ENCODE measurements around the gene GMNN. TPM values are rescaled to one million over a fixed set of nuclear protein-coding genes. Genes with fewer than 3 reads are reported as not detected.

The GMNN gene
- total RNA-seq, 6 donors from 2014 or later, result 6.5 to 10.3 (median 8.9) TPM

GRCh38 chr6:24755279-24755678, 19.5 kb upstream of the GMNN start:
- DNase-seq, result no peak
- TF ChIP-seq POLR2A (IDR thresholded peaks at IDR 0.05) (no peak), POLR2AphosphoS5 (IDR thresholded peaks at IDR 0.05) (no peak), EP300 (IDR thresholded peaks at IDR 0.05) (no peak), CTCF (IDR thresholded peaks at IDR 0.05) (no peak)

DNA sequence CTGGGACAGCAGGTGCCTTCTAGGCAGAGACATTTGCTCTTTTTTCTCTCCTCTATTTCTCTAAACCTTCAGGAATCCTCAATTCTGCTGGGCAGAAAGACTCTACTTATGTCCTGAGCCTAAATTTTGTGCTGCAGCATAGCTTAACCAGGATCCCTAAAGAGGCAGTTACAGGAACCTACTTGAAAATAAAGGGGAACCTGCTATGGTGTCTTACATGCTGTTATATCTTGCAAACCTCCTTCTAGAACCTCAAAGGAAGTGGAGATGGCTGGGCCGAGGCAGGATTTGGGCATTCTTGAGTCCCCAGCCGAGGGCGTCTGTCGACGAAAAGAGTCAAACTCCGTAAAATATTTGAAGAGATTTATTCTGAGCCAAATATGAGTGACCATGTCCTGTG, 17.1 kb upstream of the GMNN start:
- 78 to 89% methylated on average over 6 of the region's 6 CpGs for WGBS, 2 donors
- Histone ChIP-seq H3K9me3 (no peaks in the 10 kb centered on the region), H3K27me3 (no peaks in the 10 kb centered on the region), H3K27ac (no peak overlapping the region), H3K4me1 (peaks cover 0 to 2% (median 0%) of the 10 kb centered on the region in 4 donors), H3K36me3 (no peaks in the 10 kb centered on the region), H3K4me3 (no peak overlapping the region)
- no peak for TF ChIP-seq POLR2A (IDR thresholded peaks at IDR 0.05)
- no peak for TF ChIP-seq EP300 (IDR thresholded peaks at IDR 0.05)
- TF ChIP-seq POLR2AphosphoS5 (IDR thresholded peaks at IDR 0.05), result no peak
- no peak for TF ChIP-seq CTCF (IDR thresholded peaks at IDR 0.05)
- DNase-seq (no peak), ATAC-seq (ENCODE audit: low FRiP score in 2 of 2) (peak in 1 of 2 donors; percentile 46)

More at GRCh38 chr6:24755279-24755678, 19.5 kb upstream of the GMNN start:
- Histone ChIP-seq H3K4me1 (peaks cover 0 to 2% (median 0%) of the 10 kb centered on the region in 4 donors), H3K27ac (no peak overlapping the region), H3K9me3 (no peaks in the 10 kb centered on the region), H3K36me3 (no peaks in the 10 kb centered on the region), H3K27me3 (no peaks in the 10 kb centered on the region), H3K4me3 (no peak overlapping the region)
- no peak for ATAC-seq (ENCODE audit: low FRiP score in 2 of 2)

DNA sequence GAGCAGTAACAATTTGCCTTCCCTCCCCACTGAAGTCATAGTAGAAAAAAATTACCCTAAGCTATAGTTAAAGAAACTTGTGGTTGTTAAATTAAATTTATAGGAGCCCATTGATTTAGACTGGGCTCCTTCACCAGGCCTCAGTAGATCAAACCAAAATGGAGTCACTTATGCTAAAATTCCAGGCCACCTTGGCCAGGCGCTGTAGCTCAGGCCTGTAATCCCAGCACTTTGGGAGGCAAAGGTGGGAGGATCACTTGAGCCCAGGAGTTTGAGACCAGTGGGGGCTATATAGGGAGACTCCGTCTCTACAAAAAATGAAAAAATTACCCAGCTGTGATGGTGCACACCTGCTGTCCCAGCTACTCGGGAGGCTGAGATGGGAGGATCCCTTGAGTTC, 15.0 kb upstream of the GMNN start:
- ATAC-seq (ENCODE audit: low FRiP score in 2 of 2), result no peak
- no peak overlapping the region for H3K27ac ChIP-seq
- TF ChIP-seq POLR2A (IDR thresholded peaks at IDR 0.05) (no peak), EP300 (IDR thresholded peaks at IDR 0.05) (no peak), CTCF (IDR thresholded peaks at IDR 0.05) (no peak), POLR2AphosphoS5 (IDR thresholded peaks at IDR 0.05) (no peak)

GRCh38 chr6:24760210-24760609, 14.5 kb upstream of the GMNN start:
- ATAC-seq (ENCODE audit: low FRiP score in 2 of 2), result no peak
- Histone ChIP-seq H3K36me3 (no peaks in the 10 kb centered on the region), H3K27me3 (no peaks in the 10 kb centered on the region), H3K9me3 (no peaks in the 10 kb centered on the region), H3K4me3 (no peak overlapping the region), H3K4me1 (peaks cover 0 to 4% (median 1%) of the 10 kb centered on the region in 4 donors), H3K27ac (no peak overlapping the region)
- DNase-seq, result no peak
- 95 to 97% methylated on average over 5 of the region's 5 CpGs for WGBS, 2 donors
- TF ChIP-seq CTCF (IDR thresholded peaks at IDR 0.05) (no peak), EP300 (IDR thresholded peaks at IDR 0.05) (no peak), POLR2A (IDR thresholded peaks at IDR 0.05) (no peak), POLR2AphosphoS5 (IDR thresholded peaks at IDR 0.05) (no peak)

More for the DNA sequence above, 15.0 kb upstream of the GMNN start:
- WGBS, 2 donors, result 95 to 100% methylated on average over 3 of the region's 3 CpGs
- H3K9me3 ChIP-seq, result no peaks in the 10 kb centered on the region
- H3K36me3 ChIP-seq, result no peaks in the 10 kb centered on the region
- no peaks in the 10 kb centered on the region for H3K27me3 ChIP-seq
- no peak overlapping the region for H3K4me3 ChIP-seq
- peaks cover 0 to 4% (median 1%) of the 10 kb centered on the region in 4 donors for H3K4me1 ChIP-seq
- no peak for DNase-seq

DNA sequence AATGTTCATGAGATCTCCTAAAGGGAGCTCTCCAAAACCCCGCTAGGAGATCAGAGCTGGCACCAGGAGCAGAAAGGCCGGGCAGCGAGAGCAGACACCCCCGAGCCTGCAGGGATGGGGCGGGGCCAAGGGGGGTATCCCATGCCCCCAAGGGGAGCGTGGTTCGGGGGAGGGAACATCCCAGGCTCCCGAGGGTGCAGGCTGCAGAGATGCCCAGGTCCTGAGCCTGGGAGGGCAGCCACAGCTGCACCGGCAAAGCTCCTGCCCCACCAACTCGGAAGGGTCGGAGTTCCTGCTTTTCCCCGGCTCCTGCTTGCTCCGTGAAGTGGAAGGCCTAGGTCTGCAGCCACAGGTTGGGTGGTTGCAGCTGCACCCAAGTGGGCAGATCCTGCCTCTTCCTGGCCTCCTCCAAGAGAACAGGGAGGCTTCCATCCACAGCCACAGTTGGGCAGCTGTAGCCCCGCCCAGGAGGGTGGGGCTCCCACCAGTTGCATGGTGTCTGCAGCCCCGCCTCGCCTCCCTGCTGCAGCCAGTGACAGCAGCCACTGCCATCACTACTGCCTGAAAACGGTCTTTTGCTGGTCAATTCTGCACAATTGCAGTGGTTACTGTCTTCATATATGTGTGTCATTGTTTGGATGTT, 13.4 kb upstream of the GMNN start:
- peak in 1 of 2 donors; percentile 58 for DNase-seq
- Histone ChIP-seq H3K27ac (no peak overlapping the region), H3K9me3 (no peaks in the 10 kb centered on the region), H3K4me3 (no peak overlapping the region), H3K36me3 (no peaks in the 10 kb centered on the region), H3K27me3 (no peaks in the 10 kb centered on the region), H3K4me1 (peaks cover 0 to 4% (median 1%) of the 10 kb centered on the region in 4 donors)
- WGBS, 2 donors, result 91% methylated on average over 8 to 13 of the region's 17 CpGs
- ATAC-seq (ENCODE audit: low FRiP score in 2 of 2), result peak; percentile 36 to 43
- TF ChIP-seq POLR2A (IDR thresholded peaks at IDR 0.05) (no peak), POLR2AphosphoS5 (IDR thresholded peaks at IDR 0.05) (no peak), EP300 (IDR thresholded peaks at IDR 0.05) (no peak)

Data from upper lobe of left lung (tissue), 6 donors.